Epithelial cell of esophagus (primary cell): ENCODE measurements around the gene PGAM2.

ENCODE experiments used
- DNase-seq: peaks from one replicate; pipeline ENCODE4 v3.0.0; 2010; ENCODE audit warnings: low read depth
- H3K4me3 ChIP-seq: 2 replicates; pipeline ENCODE4 v1.5.1; 2011; ENCODE audit warnings: mild to moderate bottlenecking, low read length, control low read depth
- TF ChIP-seq, protein P1 (sequence below): IDR thresholded peaks from 2 replicates; pipeline ENCODE4 v1.5.1; 2011; ENCODE audit warnings: low read depth, mild to moderate bottlenecking, low read length, control low read depth, inconsistent platforms; ENCODE audit not compliant: insufficient read depth; ENCODE audit errors: missing control alignments

PGAM2 gene

GRCh38 chr7:44087911-44088838 lies 22.8 kb upstream of the PGAM2 start:
- no peak overlapping the region for H3K4me3 ChIP-seq
- TF ChIP-seq, protein P1, sequence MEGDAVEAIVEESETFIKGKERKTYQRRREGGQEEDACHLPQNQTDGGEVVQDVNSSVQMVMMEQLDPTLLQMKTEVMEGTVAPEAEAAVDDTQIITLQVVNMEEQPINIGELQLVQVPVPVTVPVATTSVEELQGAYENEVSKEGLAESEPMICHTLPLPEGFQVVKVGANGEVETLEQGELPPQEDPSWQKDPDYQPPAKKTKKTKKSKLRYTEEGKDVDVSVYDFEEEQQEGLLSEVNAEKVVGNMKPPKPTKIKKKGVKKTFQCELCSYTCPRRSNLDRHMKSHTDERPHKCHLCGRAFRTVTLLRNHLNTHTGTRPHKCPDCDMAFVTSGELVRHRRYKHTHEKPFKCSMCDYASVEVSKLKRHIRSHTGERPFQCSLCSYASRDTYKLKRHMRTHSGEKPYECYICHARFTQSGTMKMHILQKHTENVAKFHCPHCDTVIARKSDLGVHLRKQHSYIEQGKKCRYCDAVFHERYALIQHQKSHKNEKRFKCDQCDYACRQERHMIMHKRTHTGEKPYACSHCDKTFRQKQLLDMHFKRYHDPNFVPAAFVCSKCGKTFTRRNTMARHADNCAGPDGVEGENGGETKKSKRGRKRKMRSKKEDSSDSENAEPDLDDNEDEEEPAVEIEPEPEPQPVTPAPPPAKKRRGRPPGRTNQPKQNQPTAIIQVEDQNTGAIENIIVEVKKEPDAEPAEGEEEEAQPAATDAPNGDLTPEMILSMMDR: no peak
- peak; percentile 41 for DNase-seq

DNA sequence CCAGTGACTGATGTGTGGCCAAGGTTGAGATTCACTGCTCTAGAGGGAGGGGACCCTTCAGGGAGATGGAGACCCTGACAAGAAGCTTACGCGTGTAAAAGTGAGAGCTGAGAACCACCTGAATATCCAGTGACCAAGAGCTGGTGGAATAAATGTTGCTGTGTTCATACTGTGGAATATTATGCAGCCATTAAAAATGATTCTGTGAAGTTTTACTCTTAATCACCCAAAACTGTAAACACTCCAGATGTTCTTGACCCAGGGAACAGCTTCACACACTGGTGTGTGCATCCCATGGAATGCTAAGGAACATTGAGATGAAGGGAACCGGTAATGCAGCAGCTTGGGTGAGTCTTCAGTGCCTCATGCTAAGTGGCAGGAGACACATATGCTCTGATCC lies 21.3 kb upstream of the PGAM2 start:
- TF ChIP-seq, protein P1: no peak
- H3K4me3 ChIP-seq: no peak overlapping the region
- DNase-seq: no peak

DNA sequence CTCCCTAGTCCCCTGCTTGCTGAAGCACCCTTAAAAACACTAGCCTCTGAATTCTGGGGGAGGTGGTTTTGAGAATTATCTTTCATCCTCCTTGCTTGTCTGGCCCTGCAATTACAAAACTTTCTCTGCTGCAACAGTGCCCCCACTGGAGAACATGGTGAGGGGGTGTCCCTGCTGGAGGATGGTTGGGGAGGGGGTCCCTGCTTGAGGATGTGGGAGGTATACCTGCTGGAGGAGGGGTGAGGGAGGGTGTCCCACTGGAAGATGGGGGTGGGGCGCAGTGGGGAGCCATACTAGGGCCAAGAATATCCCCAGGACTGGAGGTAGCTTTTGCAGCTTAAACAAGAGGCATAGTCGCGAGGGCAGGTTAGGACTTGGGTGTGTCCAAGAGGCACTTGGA lies 20.2 kb upstream of the PGAM2 start:
- TF ChIP-seq, protein P1: no peak
- no peak overlapping the region for H3K4me3 ChIP-seq
- no peak for DNase-seq

GRCh38 chr7:44084701-44085100 lies 19.3 kb upstream of the PGAM2 start:
- no peak overlapping the region for H3K4me3 ChIP-seq
- TF ChIP-seq, protein P1: no peak
- no peak for DNase-seq

GRCh38 chr7:44083796-44084195 lies 18.4 kb upstream of the PGAM2 start:
- no peak for DNase-seq
- TF ChIP-seq, protein P1: no peak
- H3K4me3 ChIP-seq: no peak overlapping the region

GRCh38 chr7:44082541-44083207 lies 17.3 kb upstream of the PGAM2 start:
- H3K4me3 ChIP-seq: peak overlapping the region; percentile 81
- peak; percentile 99 for DNase-seq
- TF ChIP-seq, protein P1: no peak

GRCh38 chr7:44081266-44081748 lies 15.9 kb upstream of the PGAM2 start:
- peak overlapping the region; percentile 81 for H3K4me3 ChIP-seq
- TF ChIP-seq, protein P1: no peak
- DNase-seq: no peak
